ENCODE data around the gene PHF23.
"Not testable (repeated sequence)": the region's sequence is repeated elsewhere in the genome, so short reads cannot be mapped to it uniquely, and the experiment has no call there.

PHF23 gene

GRCh38 chr17:7254511-7254910 is 15.3 kb upstream of the PHF23 start:
- no peak for TF ChIP-seq POLR2AphosphoS5 (IDR thresholded peaks at IDR 0.05; ENCODE audit: low read depth, low read length)
- no peak for DNase-seq (ENCODE audit: insufficient read length)
- no peak for FAIRE-seq

- DNase-seq (ENCODE audit: insufficient read length) (no peak), FAIRE-seq (no peak)
- TF ChIP-seq POLR2A (IDR thresholded peaks at IDR 0.05; ENCODE audit: low read depth, low read length) (no peak), TAF1 (IDR thresholded peaks at IDR 0.05; ENCODE audit: borderline replicate concordance, low read depth, low read length) (no peak), POLR2AphosphoS5 (IDR thresholded peaks at IDR 0.05; ENCODE audit: low read depth, low read length) (no peak)
Measured at GRCh38 chr17:7253082-7253481, 13.8 kb upstream of the PHF23 start.

- TF ChIP-seq TAF1 (IDR thresholded peaks at IDR 0.05; ENCODE audit: borderline replicate concordance, low read depth, low read length) = peak; percentile 82
- peak; percentile 83 for TF ChIP-seq POLR2A (IDR thresholded peaks at IDR 0.05; ENCODE audit: low read depth, low read length)
- TF ChIP-seq POLR2AphosphoS5 (IDR thresholded peaks at IDR 0.05; ENCODE audit: low read depth, low read length) = peak; percentile 88
- FAIRE-seq = no peak
- DNase-seq (ENCODE audit: insufficient read length) = peak; percentile 93
Measured at GRCh38 chr17:7252176-7253043, 13.2 kb upstream of the PHF23 start, which contains the start of gene ELP5. ELP5 (plus strand) TSS chr17:7252215; CDS start chr17:7252551, 336 bp downstream.

- peak; percentile 69 for TF ChIP-seq POLR2A (IDR thresholded peaks at IDR 0.05; ENCODE audit: low read depth, low read length)
- peak; percentile 86 for TF ChIP-seq TAF1 (IDR thresholded peaks at IDR 0.05; ENCODE audit: borderline replicate concordance, low read depth, low read length)
- TF ChIP-seq POLR2AphosphoS5 (IDR thresholded peaks at IDR 0.05; ENCODE audit: low read depth, low read length) = no peak
- DNase-seq (ENCODE audit: insufficient read length) (peak; percentile 94), FAIRE-seq (peak; percentile 100)
Measured at GRCh38 chr17:7251661-7252175, 12.5 kb upstream of the PHF23 start, which contains the start of gene CTDNEP1. CTDNEP1 (minus strand) TSS chr17:7251734; CDS start chr17:7251296, 438 bp downstream.

GRCh38 chr17:7250695-7251627 is 11.7 kb upstream of the PHF23 start:
- TF ChIP-seq POLR2A (IDR thresholded peaks at IDR 0.05; ENCODE audit: low read depth, low read length) (peak; percentile 10; the same call in 1 of the 2 replicates), POLR2AphosphoS5 (IDR thresholded peaks at IDR 0.05; ENCODE audit: low read depth, low read length) (no peak; the same call in 1 of the 2 replicates)
- FAIRE-seq = peak; percentile 75

GRCh38 chr17:7249830-7250229 is 10.6 kb upstream of the PHF23 start:
- TF ChIP-seq POLR2A (IDR thresholded peaks at IDR 0.05; ENCODE audit: low read depth, low read length) (no peak), POLR2AphosphoS5 (IDR thresholded peaks at IDR 0.05; ENCODE audit: low read depth, low read length) (no peak; the same call in 1 of the 2 replicates), TAF1 (IDR thresholded peaks at IDR 0.05; ENCODE audit: borderline replicate concordance, low read depth, low read length) (no peak)
- FAIRE-seq (no peak), DNase-seq (ENCODE audit: insufficient read length) (no peak)

More at GRCh38 chr17:7250695-7251627, 11.7 kb upstream of the PHF23 start:
- DNase-seq (ENCODE audit: insufficient read length) = no peak

- no peak for TF ChIP-seq TAF1 (IDR thresholded peaks at IDR 0.05; ENCODE audit: borderline replicate concordance, low read depth, low read length)
- TF ChIP-seq POLR2A (IDR thresholded peaks at IDR 0.05; ENCODE audit: low read depth, low read length) = no peak
- no peak for TF ChIP-seq POLR2AphosphoS5 (IDR thresholded peaks at IDR 0.05; ENCODE audit: low read depth, low read length)
- DNase-seq (ENCODE audit: insufficient read length) (no peak), FAIRE-seq (no peak)
Measured at GRCh38 chr17:7249214-7249613, 10.0 kb upstream of the PHF23 start.

- no peak for TF ChIP-seq TAF1 (IDR thresholded peaks at IDR 0.05; ENCODE audit: borderline replicate concordance, low read depth, low read length)
- TF ChIP-seq POLR2AphosphoS5 (IDR thresholded peaks at IDR 0.05; ENCODE audit: low read depth, low read length) = no peak
- TF ChIP-seq POLR2A (IDR thresholded peaks at IDR 0.05; ENCODE audit: low read depth, low read length) = no peak
- no peak for FAIRE-seq
- DNase-seq (ENCODE audit: insufficient read length) = no peak
Measured at GRCh38 chr17:7248796-7249195, 9.5 kb upstream of the PHF23 start.

- FAIRE-seq = no peak
- no peak for DNase-seq (ENCODE audit: insufficient read length)
- TF ChIP-seq POLR2A (IDR thresholded peaks at IDR 0.05; ENCODE audit: low read depth, low read length) = no peak
- no peak for TF ChIP-seq POLR2AphosphoS5 (IDR thresholded peaks at IDR 0.05; ENCODE audit: low read depth, low read length)
- no peak for TF ChIP-seq TAF1 (IDR thresholded peaks at IDR 0.05; ENCODE audit: borderline replicate concordance, low read depth, low read length)
Measured at GRCh38 chr17:7246779-7247178, 7.5 kb upstream of the PHF23 start.

GRCh38 chr17:7243838-7244237 is 4.6 kb upstream of the PHF23 start:
- not testable (repeated sequence) for DNase-seq (ENCODE audit: insufficient read length); FAIRE-seq

GRCh38 chr17:7243453-7243729 is 4.1 kb upstream of the PHF23 start:
- peak; percentile 17 for FAIRE-seq
- no peak for DNase-seq (ENCODE audit: insufficient read length)
- TF ChIP-seq POLR2A (IDR thresholded peaks at IDR 0.05; ENCODE audit: low read depth, low read length) (no peak), TAF1 (IDR thresholded peaks at IDR 0.05; ENCODE audit: borderline replicate concordance, low read depth, low read length) (no peak), POLR2AphosphoS5 (IDR thresholded peaks at IDR 0.05; ENCODE audit: low read depth, low read length) (no peak)
